Activated effector memory CD4-positive, alpha-beta T cell treated with Interleukin-2 at 50 U/mL for 16 hours (primary cell): ENCODE measurements around the gene BNC1.
"Not testable (repeated sequence)": the region's sequence is repeated elsewhere in the genome, so short reads cannot be mapped to it uniquely, and the experiment has no call there.

Experiments used
- DNase-seq: peaks from one replicate; pipeline ENCODE4 v3.0.0-alpha.2; 2020

BNC1 gene

DNA sequence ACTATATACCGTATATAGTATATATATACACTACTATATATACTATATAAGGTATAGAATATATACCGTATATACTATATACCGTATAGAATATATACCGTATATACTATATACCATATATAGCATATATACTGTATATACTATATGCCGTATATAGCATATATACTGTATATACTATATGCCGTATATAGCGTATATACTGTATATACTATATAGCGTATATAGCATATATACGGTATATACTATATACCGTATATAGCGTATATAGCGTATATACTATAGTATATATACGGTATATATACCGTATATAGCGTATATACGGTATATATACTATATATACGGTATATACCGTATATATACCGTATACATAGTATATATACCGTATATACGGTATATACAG lies 54.2 kb downstream of the BNC1 start:
- DNase-seq: no peak

DNA sequence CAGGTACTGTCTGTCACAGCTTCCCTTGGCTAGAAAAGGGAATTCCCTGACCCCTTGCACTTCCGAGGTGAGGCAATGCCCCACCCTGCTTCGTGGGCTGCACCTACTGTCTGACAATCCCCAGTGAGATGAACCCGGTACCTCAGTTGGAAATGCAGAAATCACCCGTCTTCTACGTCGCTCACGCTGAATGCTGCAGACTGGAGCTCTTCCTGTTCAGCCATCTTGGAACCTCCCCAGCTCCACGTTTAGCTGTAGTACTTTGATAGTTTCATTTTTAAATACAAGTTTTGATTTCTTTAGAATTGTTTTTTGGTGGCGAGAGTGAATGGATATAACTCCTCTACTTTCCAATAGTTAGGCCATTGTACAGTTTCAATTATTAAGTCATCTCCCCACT lies 59.0 kb downstream of the BNC1 start:
- DNase-seq: no peak

DNA sequence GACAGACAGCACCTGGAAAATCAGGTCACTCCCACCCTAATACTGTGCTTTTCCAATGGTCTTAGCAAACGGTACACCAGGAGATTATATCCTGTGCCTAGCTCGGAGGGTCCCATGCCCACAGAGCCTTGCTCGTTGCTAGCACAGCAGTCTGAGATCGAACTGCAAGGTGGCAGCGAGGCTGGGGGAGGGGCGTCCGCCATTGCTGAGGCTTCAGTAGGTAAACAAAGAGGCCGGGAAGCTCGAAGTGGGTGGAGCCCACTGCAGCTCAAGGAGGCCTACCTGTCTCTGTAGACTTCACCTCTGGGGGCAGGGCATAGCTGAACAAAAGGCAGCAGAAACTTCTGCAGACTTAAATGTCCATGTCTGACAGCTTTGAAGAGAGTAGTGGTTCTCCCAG lies 62.7 kb downstream of the BNC1 start:
- not testable (repeated sequence) for DNase-seq

DNA sequence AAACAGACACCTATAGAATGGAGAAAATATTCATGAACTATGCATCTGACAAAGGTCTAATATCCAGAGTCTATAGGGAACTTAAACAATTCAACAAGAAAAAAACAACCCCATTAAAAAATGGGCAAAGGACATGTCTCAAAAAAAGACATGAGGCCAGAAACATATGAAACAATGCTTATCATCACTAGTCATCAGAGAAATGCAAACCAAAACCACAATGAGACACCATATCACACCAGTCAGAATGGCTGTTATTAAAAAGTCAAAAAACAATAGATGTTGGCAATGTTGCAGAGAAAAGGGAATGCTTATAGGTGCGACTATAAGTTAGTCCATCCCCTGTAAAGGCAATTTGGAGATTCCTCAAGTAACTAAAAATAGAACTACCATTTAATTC lies 65.4 kb downstream of the BNC1 start:
- no peak for DNase-seq

DNA sequence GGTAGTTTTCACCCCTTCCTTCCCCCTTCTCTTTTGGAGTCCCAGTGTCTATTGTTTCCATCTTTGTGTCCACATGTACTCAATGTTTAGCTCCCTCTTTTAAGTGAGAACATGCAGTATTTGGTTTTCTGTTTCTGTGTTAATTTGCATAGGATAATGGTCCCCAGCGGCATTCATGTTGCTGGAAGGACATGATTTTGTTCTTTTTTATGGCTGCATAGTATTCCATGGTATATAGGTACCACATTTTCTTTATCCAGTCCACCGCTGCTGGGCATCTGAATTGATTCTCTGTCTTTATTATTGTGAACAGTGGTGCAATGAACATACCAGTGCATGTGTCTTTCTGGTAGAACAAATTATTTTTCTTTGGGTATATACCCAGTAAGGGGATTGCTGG lies 69.2 kb downstream of the BNC1 start:
- no peak for DNase-seq

DNA sequence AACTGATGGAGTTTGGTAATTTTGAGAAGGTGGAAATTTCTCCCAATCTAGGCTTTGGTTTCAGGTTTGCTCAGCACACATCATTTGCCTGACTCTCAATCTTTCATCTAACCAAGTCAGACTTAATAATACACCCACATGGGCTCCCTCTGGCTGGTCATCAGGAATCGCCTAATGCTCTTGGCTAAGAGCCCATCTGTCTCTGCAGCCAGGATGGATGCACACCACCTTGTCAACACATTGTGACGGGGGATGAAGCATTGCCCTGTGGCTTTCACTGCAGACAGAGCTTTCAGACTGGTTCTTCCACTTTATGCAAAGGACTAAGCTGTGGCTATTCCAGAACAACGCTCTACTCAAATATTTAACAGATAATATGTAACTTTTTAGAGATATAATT lies 73.8 kb downstream of the BNC1 start:
- no peak for DNase-seq

DNA sequence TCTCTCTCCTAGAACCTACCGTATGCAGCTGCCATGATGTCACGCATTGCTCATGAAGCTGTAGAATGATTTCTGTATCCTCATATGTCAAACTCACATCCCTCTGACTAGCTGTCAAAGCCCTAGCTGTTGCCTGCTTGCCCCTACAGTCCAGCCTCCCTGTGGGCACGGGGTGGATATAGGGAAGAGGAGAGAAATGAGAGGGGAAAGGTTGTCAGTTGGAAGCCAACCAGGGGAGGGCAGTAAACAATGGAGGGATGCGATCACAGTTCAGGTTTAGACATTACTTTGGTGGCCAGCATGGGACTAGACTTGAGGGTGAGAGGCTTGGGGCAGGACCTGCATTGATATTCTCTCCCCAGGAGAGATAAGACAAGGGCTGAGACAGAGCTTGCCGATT lies 75.1 kb downstream of the BNC1 start:
- DNase-seq: no peak

DNA sequence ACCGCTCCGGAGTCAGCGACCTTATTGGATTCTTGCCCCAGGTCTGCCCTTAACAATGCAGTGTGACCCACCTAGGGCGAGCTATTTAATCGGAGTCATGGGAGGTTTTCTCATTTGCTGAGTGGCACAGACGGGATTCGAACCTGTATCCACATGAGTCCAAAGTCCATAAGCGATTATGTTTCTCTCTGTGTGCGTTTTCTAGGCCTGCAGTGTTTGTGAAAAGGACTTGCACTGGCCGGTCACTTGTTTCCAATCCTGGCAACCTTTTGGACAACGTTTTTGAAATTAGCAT lies 76.2 kb downstream of the BNC1 start:
- no peak for DNase-seq

DNA sequence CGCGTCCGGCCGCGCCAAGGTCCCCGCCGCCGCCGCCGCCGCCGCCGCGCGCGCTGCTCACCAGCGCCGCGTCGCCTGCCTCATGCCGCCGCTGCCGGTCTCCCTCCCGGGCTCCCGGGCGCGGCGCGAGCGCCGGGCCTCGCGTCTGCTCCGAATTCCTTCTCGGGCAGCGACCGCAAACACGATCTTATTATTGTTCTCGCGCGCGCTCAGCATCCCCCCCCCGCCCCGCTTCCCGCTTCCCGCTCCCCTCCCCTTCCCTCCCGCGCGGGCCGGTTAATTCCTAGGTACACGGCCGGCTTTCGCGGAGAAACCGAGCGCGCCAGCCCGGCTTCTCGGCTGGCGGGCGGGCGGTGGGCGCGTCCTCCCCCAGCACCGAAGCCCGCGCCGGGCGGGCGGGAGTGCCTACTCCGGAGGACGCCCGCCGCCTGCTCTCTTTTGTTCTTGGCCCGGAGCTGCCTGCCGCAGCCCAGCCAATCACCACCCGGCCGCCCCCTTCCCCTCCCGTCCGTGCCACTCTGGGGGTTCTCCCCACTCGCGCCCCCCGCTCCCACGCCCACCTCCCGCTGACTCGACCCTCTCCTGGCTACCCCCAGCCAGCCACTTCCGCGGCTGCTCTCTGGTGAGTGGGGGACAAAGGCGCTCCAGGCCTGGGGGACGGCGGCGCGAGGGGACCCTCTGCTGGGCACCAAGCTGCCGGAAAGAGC lies 76.7 kb downstream of the BNC1 start, which contains the start of gene HDGFL3:
TSS of gene HDGFL3 (minus strand) at position 164 of the 707 bp plus-strand sequence. CDS start 409 bp downstream, outside the sequence.
- DNase-seq: no peak

DNA sequence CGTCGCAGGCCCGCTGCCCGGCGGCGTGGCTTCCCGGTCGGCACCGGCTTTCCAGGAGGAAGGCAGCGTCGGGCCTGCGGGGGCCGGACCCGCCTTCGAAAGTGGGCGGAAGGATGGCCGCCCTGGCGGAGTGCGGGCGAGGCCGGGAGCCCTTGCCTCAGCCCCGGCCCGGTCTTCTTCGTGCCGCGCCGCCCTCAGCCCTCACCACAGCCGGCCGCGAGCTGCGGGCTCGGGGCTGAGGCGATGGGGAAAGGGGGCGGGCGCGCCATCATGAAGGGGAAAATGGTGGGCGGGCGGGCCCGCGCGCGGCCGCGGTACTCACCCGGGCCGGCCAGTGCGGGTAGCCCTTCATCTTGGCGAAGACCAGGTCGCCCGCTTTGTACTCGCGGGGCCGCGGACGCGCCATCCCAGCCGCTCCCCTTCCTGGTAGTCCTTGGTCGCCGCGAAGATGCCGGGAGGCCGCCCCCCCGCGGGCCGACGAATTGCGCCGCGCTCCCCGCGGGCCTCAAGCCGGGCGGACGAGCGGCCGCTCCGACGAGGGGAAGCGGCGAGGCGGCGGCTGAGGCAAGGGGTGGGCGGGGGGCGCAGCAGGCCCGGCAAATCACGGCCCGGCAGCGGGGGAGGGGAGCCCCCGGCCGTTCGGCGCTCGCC lies 77.3 kb downstream of the BNC1 start:
- no peak for DNase-seq

DNA sequence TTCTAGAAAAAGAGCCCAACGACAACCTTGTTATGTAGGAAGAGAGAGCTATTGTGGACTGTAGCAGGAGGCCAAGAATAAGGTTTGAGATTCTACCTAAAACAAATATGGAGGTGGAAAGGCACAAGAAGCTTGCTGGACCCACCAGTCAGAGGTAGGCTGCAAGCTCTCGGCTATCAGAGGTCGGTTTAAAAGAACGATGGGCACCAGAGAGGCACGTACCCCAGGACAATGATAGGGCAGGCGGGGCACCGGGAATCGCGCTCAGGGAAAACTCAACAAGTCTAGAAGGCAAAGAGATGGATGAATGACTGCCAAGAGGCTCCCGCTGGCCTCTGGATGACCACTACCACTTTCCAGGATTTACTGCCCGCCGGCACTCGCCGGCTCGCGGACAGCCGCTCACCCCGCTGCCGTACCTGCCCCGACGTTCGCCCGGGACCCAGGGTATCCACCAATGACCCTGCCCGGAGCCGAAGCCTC lies 77.9 kb downstream of the BNC1 start:
- no peak for DNase-seq
